GM12865 (cell line): ENCODE data around the gene PCCA.
"Not testable (repeated sequence)": the region's sequence is repeated elsewhere in the genome, so short reads cannot be mapped to it uniquely, and the experiment has no call there.

Experiments
- DNase-seq: peaks from one replicate; pipeline ENCODE4 v3.0.0; 2010; ENCODE audit warnings: low read depth
- H3K4me3 ChIP-seq: 2 replicates; pipeline ENCODE4 v1.5.1; 2011; ENCODE audit warnings: mild to moderate bottlenecking, low read depth, low read length, control low read depth
- CTCF ChIP-seq: IDR thresholded peaks from 2 replicates; pipeline ENCODE4 v1.5.1; 2011; ENCODE audit warnings: low read length, control low read depth, low read depth, inconsistent platforms; ENCODE audit not compliant: insufficient read depth; ENCODE audit errors: missing control alignments

Gene PCCA

GRCh38 chr13:100097821-100098220, 8.9 kb downstream of the PCCA start:
- no peak overlapping the region for H3K4me3 ChIP-seq
- DNase-seq: no peak
- no peak for TF ChIP-seq CTCF

GRCh38 chr13:100098445-100099116, 9.7 kb downstream of the PCCA start:
- no peak overlapping the region for H3K4me3 ChIP-seq
- DNase-seq: no peak
- no peak for TF ChIP-seq CTCF

GRCh38 chr13:100099117-100099445, 10.2 kb downstream of the PCCA start:
- DNase-seq, H3K4me3 ChIP-seq: not testable (repeated sequence)

GRCh38 chr13:100100115-100100879, 11.4 kb downstream of the PCCA start:
- no peak for DNase-seq

GRCh38 chr13:100102042-100102441, 13.1 kb downstream of the PCCA start:
- TF ChIP-seq CTCF: no peak
- no peak for DNase-seq
- no peak overlapping the region for H3K4me3 ChIP-seq

More at GRCh38 chr13:100100115-100100879, 11.4 kb downstream of the PCCA start:
- no peak for TF ChIP-seq CTCF
- no peak overlapping the region for H3K4me3 ChIP-seq

- no peak for DNase-seq
- no peak for TF ChIP-seq CTCF
- H3K4me3 ChIP-seq: no peak overlapping the region
These were observed 17.1 kb downstream of the PCCA start for GRCh38 chr13:100106005-100106404.

GRCh38 chr13:100106705-100107104, 17.8 kb downstream of the PCCA start:
- DNase-seq: no peak
- no peak overlapping the region for H3K4me3 ChIP-seq
- no peak for TF ChIP-seq CTCF
